GM23248 (cell line): Measurements from ENCODE around the gene SAMMSON. TPM values are rescaled to one million over a fixed set of nuclear protein-coding genes. Genes with fewer than 3 reads are reported as not detected.
A peak's percentile ranks its signal among the peaks of the same experiment; 100 is the strongest.

Experiments used
- DNase-seq: peaks from one replicate; pipeline ENCODE4 v3.0.0-alpha.2; 2015
- H2AFZ ChIP-seq: fragments of 200-600 bp; sonication (generic); 2 replicates; pipeline ENCODE4 v1.6.1; 2016; ENCODE audit warnings: antibody characterized with exemption
- H3F3A ChIP-seq: fragments of 200-600 bp; sonication (generic); 2 replicates; pipeline ENCODE4 v1.6.1; 2016; ENCODE audit warnings: mild to moderate bottlenecking, antibody characterized with exemption, mixed run types; ENCODE audit not compliant: insufficient read depth
- H3K27ac ChIP-seq: fragments of 200-600 bp; sonication (generic); 2 replicates; pipeline ENCODE4 v1.5.1; 2016; ENCODE audit warnings: mild to moderate bottlenecking
- H3K27me3 ChIP-seq: fragments of 200-600 bp; sonication (generic); replicated peaks from 2 replicates; pipeline ENCODE4 v1.6.1; 2016; ENCODE audit warnings: mild to moderate bottlenecking; ENCODE audit not compliant: insufficient read depth
- H3K36me3 ChIP-seq: fragments of 200-600 bp; sonication (generic); 2 replicates; pipeline ENCODE4 v1.6.1; 2016; ENCODE audit warnings: low read depth, mild to moderate bottlenecking
- H3K4me1 ChIP-seq: fragments of 200-600 bp; sonication (generic); 2 replicates; pipeline ENCODE4 v1.6.1; 2016; ENCODE audit warnings: mild to moderate bottlenecking; ENCODE audit not compliant: insufficient read depth
- H3K4me2 ChIP-seq: fragments of 200-600 bp; sonication (generic); one replicate; pipeline ENCODE4 v1.6.1; 2016; ENCODE audit warnings: mild to moderate bottlenecking; ENCODE audit not compliant: unreplicated experiment
- H3K4me3 ChIP-seq: fragments of 200-600 bp; sonication (generic); 2 replicates; pipeline ENCODE4 v1.5.1; 2016; ENCODE audit warnings: mild to moderate bottlenecking
- H3K79me2 ChIP-seq: fragments of 200-600 bp; sonication (generic); 2 replicates; pipeline ENCODE4 v1.6.1; 2016; ENCODE audit warnings: mild to moderate bottlenecking; ENCODE audit not compliant: insufficient read depth
- H3K9ac ChIP-seq: fragments of 200-600 bp; sonication (generic); 2 replicates; pipeline ENCODE4 v1.6.1; 2016; ENCODE audit warnings: mild to moderate bottlenecking
- H3K9me2 ChIP-seq: fragments of 200-600 bp; sonication (generic); 2 replicates; pipeline ENCODE4 v1.6.1; 2016; ENCODE audit warnings: mixed run types, mild to moderate bottlenecking, moderate library complexity; ENCODE audit not compliant: insufficient read depth
- H3K9me3 ChIP-seq: fragments of 200-600 bp; sonication (generic); one replicate; pipeline ENCODE4 v1.6.1; 2017; ENCODE audit warnings: low read depth
- H4K20me1 ChIP-seq: fragments of 200-600 bp; sonication (generic); 2 replicates; pipeline ENCODE4 v1.6.0; 2016; ENCODE audit not compliant: insufficient read depth
- EZH2 ChIP-seq: fragments of 200-600 bp; sonication (generic); IDR thresholded peaks from 2 replicates; pipeline ENCODE4 v1.6.1; 2018; ENCODE audit warnings: antibody characterized with exemption, mild to moderate bottlenecking; ENCODE audit not compliant: insufficient read depth, poor library complexity, severe bottlenecking
- EZH2phosphoT487 ChIP-seq: fragments of 200-600 bp; sonication (generic); IDR thresholded peaks from 2 replicates; pipeline ENCODE4 v1.6.1; 2018; ENCODE audit warnings: antibody characterized with exemption, moderate library complexity, mild to moderate bottlenecking, low read depth; ENCODE audit not compliant: insufficient read depth
- WGBS, 2 experiments: methylation state at CpG; one replicate each; pipeline ENCODE4 v1.1.6; 2015 to 2017; ENCODE audit warnings: low lambda C conversion rate in 2 of 2, low coverage in 1 of 2; ENCODE audit errors: missing lambda C conversion rate in 2 of 2; 5-methylcytosine and 5-hydroxymethylcytosine counted together
- in situ Hi-C: fragments of 300-500 bp; cut with MboI; formaldehyde crosslinking; loops from 2 replicates; pipeline ENCODE4 v1.15.0; 2020
- polyA plus RNA-seq: library from polyadenylated mRNA; unstranded; fragments of >200 nt; fragmentation: Nextera tagmentation; extraction: Ambion mirVana; gene quantifications from 2 replicates; pipeline ENCODE4 v1.2.1, GENCODE V29; 2016
- total RNA-seq: library from RNA; depleted of rRNA; stranded (reverse); fragments of >200 nt; shearing (Covaris generic); gene quantifications from 2 replicates; pipeline ENCODE4 v1.2.3, GENCODE V29; 2014

SAMMSON gene
- total and polyA plus RNA-seq, 2 experiments from 2014 or later, result not detected

GRCh38 chr3:70078778-70079177 lies 79.2 kb downstream of the SAMMSON start:
- H4K20me1 ChIP-seq, result no peaks in the 10 kb centered on the region
- H3K4me1 ChIP-seq, result no peaks in the 10 kb centered on the region
- no peak overlapping the region for H3K4me3 ChIP-seq
- H3K27ac ChIP-seq, result no peak overlapping the region
- H3K27me3 ChIP-seq, result peaks cover 26% of the 10 kb centered on the region; the same call in 1 of the 2 replicates
- H3K9me2 ChIP-seq, result no peaks in the 10 kb centered on the region
- no peak for DNase-seq
- in situ Hi-C loops, result loop anchor here (25.0 kb wide), 1 partner anchor 1584 kb away; no protein-coding TSS in a partner anchor
- TF ChIP-seq EZH2phosphoT487 (no peak), EZH2 (no peak)
- H3K4me2 ChIP-seq, result no peak overlapping the region
- H3F3A ChIP-seq, result no peaks in the 10 kb centered on the region
- no peaks in the 10 kb centered on the region for H3K36me3 ChIP-seq
- no peak overlapping the region for H3K9ac ChIP-seq
- no peak overlapping the region for H2AFZ ChIP-seq
- no peaks in the 10 kb centered on the region for H3K9me3 ChIP-seq
- WGBS, 2 experiments, result 2% methylated on average over 3 of the region's 3 CpGs
- H3K79me2 ChIP-seq, result no peaks in the 10 kb centered on the region

GRCh38 chr3:70085613-70086012 lies 86.1 kb downstream of the SAMMSON start:
- Histone ChIP-seq H3K27me3 (peaks cover 8% of the 10 kb centered on the region; the same call in 1 of the 2 replicates), H3K9me2 (no peaks in the 10 kb centered on the region), H3K36me3 (no peaks in the 10 kb centered on the region), H3K9me3 (no peaks in the 10 kb centered on the region), H3K79me2 (no peaks in the 10 kb centered on the region), H3K4me1 (no peaks in the 10 kb centered on the region), H3K4me2 (no peak overlapping the region), H3K27ac (no peak overlapping the region), H4K20me1 (no peaks in the 10 kb centered on the region), H3K4me3 (no peak overlapping the region), H3F3A (no peaks in the 10 kb centered on the region), H2AFZ (no peak overlapping the region), H3K9ac (no peak overlapping the region)
- TF ChIP-seq EZH2, result no peak
- no peak for TF ChIP-seq EZH2phosphoT487
- no peak for DNase-seq
- in situ Hi-C loops, result loop anchor here (25.0 kb wide), 1 partner anchor 1577 kb away; no protein-coding TSS in a partner anchor

GRCh38 chr3:70086336-70086735 lies 86.8 kb downstream of the SAMMSON start:
- 33 to 36% methylated on average over 2 of the region's 2 CpGs for WGBS, 2 experiments

GRCh38 chr3:70090322-70090913 lies 90.9 kb downstream of the SAMMSON start:
- Histone ChIP-seq H4K20me1 (no peaks in the 10 kb centered on the region), H3K9ac (no peak overlapping the region), H3K4me2 (peak overlapping the region; percentile 30), H3F3A (no peaks in the 10 kb centered on the region), H3K9me2 (no peaks in the 10 kb centered on the region), H3K79me2 (no peaks in the 10 kb centered on the region), H3K9me3 (no peaks in the 10 kb centered on the region), H3K4me3 (no peak overlapping the region), H3K4me1 (no peaks in the 10 kb centered on the region), H2AFZ (no peak overlapping the region), H3K27me3 (no peaks in the 10 kb centered on the region; the same call in 1 of the 2 replicates), H3K27ac (no peak overlapping the region), H3K36me3 (no peaks in the 10 kb centered on the region)
- TF ChIP-seq EZH2 (no peak), EZH2phosphoT487 (no peak)
- DNase-seq, result peak; percentile 51
- 1 to 3% methylated on average over 3 of the region's 3 CpGs for WGBS, 2 experiments
- in situ Hi-C loops, result loop anchor here (25.0 kb wide), 1 partner anchor 1572 kb away; no protein-coding TSS in a partner anchor

More at GRCh38 chr3:70086336-70086735, 86.8 kb downstream of the SAMMSON start:
- H3K27ac ChIP-seq, result no peak overlapping the region
- H3K4me1 ChIP-seq, result no peaks in the 10 kb centered on the region
- H3K79me2 ChIP-seq, result no peaks in the 10 kb centered on the region
- peaks cover 8% of the 10 kb centered on the region; the same call in 1 of the 2 replicates for H3K27me3 ChIP-seq
- no peak overlapping the region for H2AFZ ChIP-seq
- no peaks in the 10 kb centered on the region for H4K20me1 ChIP-seq
- TF ChIP-seq EZH2 (no peak), EZH2phosphoT487 (no peak)
- in situ Hi-C loops, result loop anchor here (25.0 kb wide), 1 partner anchor 1576 kb away; no protein-coding TSS in a partner anchor
- no peak overlapping the region for H3K4me2 ChIP-seq
- H3K4me3 ChIP-seq, result no peak overlapping the region
- H3K9me3 ChIP-seq, result no peaks in the 10 kb centered on the region
- no peaks in the 10 kb centered on the region for H3K36me3 ChIP-seq
- H3F3A ChIP-seq, result no peaks in the 10 kb centered on the region
- no peaks in the 10 kb centered on the region for H3K9me2 ChIP-seq
- H3K9ac ChIP-seq, result no peak overlapping the region
- DNase-seq, result no peak

GRCh38 chr3:70094197-70094596 lies 94.7 kb downstream of the SAMMSON start:
- H4K20me1 ChIP-seq, result no peaks in the 10 kb centered on the region
- no peak overlapping the region for H2AFZ ChIP-seq
- TF ChIP-seq EZH2phosphoT487, result no peak
- TF ChIP-seq EZH2, result no peak
- no peaks in the 10 kb centered on the region for H3K9me3 ChIP-seq
- no peaks in the 10 kb centered on the region for H3K27me3 ChIP-seq
- no peaks in the 10 kb centered on the region for H3F3A ChIP-seq
- no peaks in the 10 kb centered on the region for H3K9me2 ChIP-seq
- H3K4me1 ChIP-seq, result no peaks in the 10 kb centered on the region
- 48 to 58% methylated on average over 3 of the region's 3 CpGs for WGBS, 2 experiments
- DNase-seq, result no peak
- H3K27ac ChIP-seq, result no peak overlapping the region
- H3K4me3 ChIP-seq, result no peak overlapping the region
- no peaks in the 10 kb centered on the region for H3K79me2 ChIP-seq
- H3K9ac ChIP-seq, result no peak overlapping the region
- no peak overlapping the region for H3K4me2 ChIP-seq
- in situ Hi-C loops, result loop anchor here (25.0 kb wide), 1 partner anchor 1568 kb away; no protein-coding TSS in a partner anchor
- H3K36me3 ChIP-seq, result no peaks in the 10 kb centered on the region
